Panc1 (cell line): ENCODE results near the gene PANK2. TPM values are rescaled to one million over a fixed set of nuclear protein-coding genes. Genes with fewer than 3 reads are reported as not detected.
"Not testable (repeated sequence)": the region's sequence is repeated elsewhere in the genome, so short reads cannot be mapped to it uniquely, and the experiment has no call there.

Experiments used
- ATAC-seq: fragments of 200-7000 bp; cut with Tn5 transposase; 2 replicates; pipeline ENCODE4 v1.9.1; 2020; ENCODE audit warnings: mild to moderate bottlenecking, moderate library complexity
- BruUV-seq: library from RNA; stranded (reverse); fragments of 400-500 nt; replicated peaks from 2 replicates; lab custom pipeline; 2021; lab: Mats Ljungman, UMichigan
- CTCF ChIA-PET: fragments of 300-600 bp; sonication (Branson Sonifier 250); formaldehyde crosslinking; loops from one replicate; lab custom pipeline; 2022; ENCODE audit warnings: antibody characterized with exemption; lab: Charles Lee
- POLR2A ChIA-PET: fragments of 300-600 bp; sonication (Branson Sonifier 250); formaldehyde crosslinking; loops from one replicate; lab custom pipeline; 2022; ENCODE audit warnings: antibody characterized with exemption; lab: Charles Lee
- DNase-seq: peaks from one replicate; pipeline ENCODE4 v3.0.0-alpha.2; 2010; ENCODE audit warnings: low read depth, low spot score
- H3K27ac ChIP-seq: 2 replicates; pipeline ENCODE4 v1.5.1; 2011; ENCODE audit warnings: mild to moderate bottlenecking, low read length, inconsistent platforms
- H3K27me3 ChIP-seq: fragments of 200-500 bp; sonication (Bioruptor generic); 2 replicates; pipeline ENCODE4 v1.6.0; 2014; ENCODE audit warnings: low read length, inconsistent platforms; ENCODE audit not compliant: control insufficient read depth, insufficient read depth
- H3K36me3 ChIP-seq: fragments of 200-500 bp; sonication (Bioruptor generic); 2 replicates; pipeline ENCODE4 v1.5.1; 2014; ENCODE audit warnings: inconsistent platforms, mild to moderate bottlenecking, low read length, moderate library complexity; ENCODE audit not compliant: control insufficient read depth, insufficient read depth
- H3K4me1 ChIP-seq: 2 replicates; pipeline ENCODE4 v1.5.1; 2011; ENCODE audit warnings: inconsistent platforms, mild to moderate bottlenecking, low read length, moderate library complexity; ENCODE audit not compliant: control insufficient read depth, insufficient read depth
- H3K4me3 ChIP-seq, 2 experiments: 2 replicates each; pipeline ENCODE4 v1.5.1; 2011 to 2012; ENCODE audit warnings: low read depth in 2 of 2, low read length in 2 of 2, mild to moderate bottlenecking in 2 of 2, inconsistent platforms in 1 of 2, moderate library complexity in 1 of 2
- H3K9me3 ChIP-seq: fragments of 200-500 bp; sonication (Bioruptor generic); 2 replicates; pipeline ENCODE4 v1.5.1; 2014; ENCODE audit warnings: low read depth, mild to moderate bottlenecking, inconsistent platforms, low read length, moderate library complexity; ENCODE audit not compliant: control insufficient read depth, insufficient read depth
- POLR2AphosphoS5 ChIP-seq: IDR thresholded peaks from 2 replicates; pipeline ENCODE4 v1.6.1; 2012; ENCODE audit warnings: mild to moderate bottlenecking, low read depth, low read length, moderate library complexity
- SIN3A ChIP-seq: IDR thresholded peaks from 2 replicates; pipeline ENCODE4 v1.6.1; 2012; ENCODE audit warnings: low read depth, mild to moderate bottlenecking, low read length, moderate library complexity, borderline replicate concordance; ENCODE audit not compliant: insufficient read depth
- TCF7L2 ChIP-seq: IDR thresholded peaks from 2 replicates; pipeline ENCODE4 v1.6.1; 2011; ENCODE audit warnings: mild to moderate bottlenecking, low read depth, low read length, inconsistent platforms
- in situ Hi-C: cut with HindIII; loops from 2 replicates; pipeline ENCODE4 v1.10.0; 2016; ENCODE audit warnings: low sequenced_read_pairs, low pct_unique_long_range_greater_than_20kb
- intact Hi-C: fragments of 100-400 bp; cut with micrococcal nuclease; formaldehyde crosslinking; loops from one replicate; pipeline ENCODE4 v1.10.0; 2022; ENCODE audit not compliant: unreplicated experiment
- total RNA-seq: library from RNA; stranded (reverse); gene quantifications from one replicate; pipeline ENCODE4 v1.2.1, GENCODE V29; 2021; ENCODE audit not compliant: unreplicated experiment
- TF ChIP-seq, protein P1 (sequence below): fragments of 450-650 bp; IDR thresholded peaks from 2 replicates; pipeline ENCODE4 v1.5.1; 2017; ENCODE audit warnings: mild to moderate bottlenecking
- TF ChIP-seq, protein P2 (sequence below), 2 experiments: IDR thresholded peaks; 2 replicates each; pipeline ENCODE4 v1.6.1; 2011 to 2012; ENCODE audit warnings: low read depth in 2 of 2, control low read depth in 1 of 2, low read length in 1 of 2, mild to moderate bottlenecking in 1 of 2, moderate library complexity in 1 of 2; ENCODE audit not compliant: insufficient read depth in 1 of 2

Gene PANK2
- total RNA-seq, 1 experiment from 2014 or later = 40.9 TPM

GRCh38 chr20:3904224-3904623, 15.0 kb downstream of the PANK2 start:
- DNase-seq (no peak), ATAC-seq (no peak)
- in situ Hi-C loops = no loop called here
- intact Hi-C loops = no loop called here
- CTCF ChIA-PET = no interaction called here
- no peaks in the 10 kb centered on the region for H3K9me3 ChIP-seq
- H3K4me3 ChIP-seq = no peak overlapping the region
- H3K27ac ChIP-seq = no peak overlapping the region
- no TSS peak for BruUV-seq
- TF ChIP-seq TCF7L2 = no peak
- TF ChIP-seq, protein P1, sequence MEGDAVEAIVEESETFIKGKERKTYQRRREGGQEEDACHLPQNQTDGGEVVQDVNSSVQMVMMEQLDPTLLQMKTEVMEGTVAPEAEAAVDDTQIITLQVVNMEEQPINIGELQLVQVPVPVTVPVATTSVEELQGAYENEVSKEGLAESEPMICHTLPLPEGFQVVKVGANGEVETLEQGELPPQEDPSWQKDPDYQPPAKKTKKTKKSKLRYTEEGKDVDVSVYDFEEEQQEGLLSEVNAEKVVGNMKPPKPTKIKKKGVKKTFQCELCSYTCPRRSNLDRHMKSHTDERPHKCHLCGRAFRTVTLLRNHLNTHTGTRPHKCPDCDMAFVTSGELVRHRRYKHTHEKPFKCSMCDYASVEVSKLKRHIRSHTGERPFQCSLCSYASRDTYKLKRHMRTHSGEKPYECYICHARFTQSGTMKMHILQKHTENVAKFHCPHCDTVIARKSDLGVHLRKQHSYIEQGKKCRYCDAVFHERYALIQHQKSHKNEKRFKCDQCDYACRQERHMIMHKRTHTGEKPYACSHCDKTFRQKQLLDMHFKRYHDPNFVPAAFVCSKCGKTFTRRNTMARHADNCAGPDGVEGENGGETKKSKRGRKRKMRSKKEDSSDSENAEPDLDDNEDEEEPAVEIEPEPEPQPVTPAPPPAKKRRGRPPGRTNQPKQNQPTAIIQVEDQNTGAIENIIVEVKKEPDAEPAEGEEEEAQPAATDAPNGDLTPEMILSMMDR = no peak
- no peak for TF ChIP-seq POLR2AphosphoS5
- TF ChIP-seq, protein P2, sequence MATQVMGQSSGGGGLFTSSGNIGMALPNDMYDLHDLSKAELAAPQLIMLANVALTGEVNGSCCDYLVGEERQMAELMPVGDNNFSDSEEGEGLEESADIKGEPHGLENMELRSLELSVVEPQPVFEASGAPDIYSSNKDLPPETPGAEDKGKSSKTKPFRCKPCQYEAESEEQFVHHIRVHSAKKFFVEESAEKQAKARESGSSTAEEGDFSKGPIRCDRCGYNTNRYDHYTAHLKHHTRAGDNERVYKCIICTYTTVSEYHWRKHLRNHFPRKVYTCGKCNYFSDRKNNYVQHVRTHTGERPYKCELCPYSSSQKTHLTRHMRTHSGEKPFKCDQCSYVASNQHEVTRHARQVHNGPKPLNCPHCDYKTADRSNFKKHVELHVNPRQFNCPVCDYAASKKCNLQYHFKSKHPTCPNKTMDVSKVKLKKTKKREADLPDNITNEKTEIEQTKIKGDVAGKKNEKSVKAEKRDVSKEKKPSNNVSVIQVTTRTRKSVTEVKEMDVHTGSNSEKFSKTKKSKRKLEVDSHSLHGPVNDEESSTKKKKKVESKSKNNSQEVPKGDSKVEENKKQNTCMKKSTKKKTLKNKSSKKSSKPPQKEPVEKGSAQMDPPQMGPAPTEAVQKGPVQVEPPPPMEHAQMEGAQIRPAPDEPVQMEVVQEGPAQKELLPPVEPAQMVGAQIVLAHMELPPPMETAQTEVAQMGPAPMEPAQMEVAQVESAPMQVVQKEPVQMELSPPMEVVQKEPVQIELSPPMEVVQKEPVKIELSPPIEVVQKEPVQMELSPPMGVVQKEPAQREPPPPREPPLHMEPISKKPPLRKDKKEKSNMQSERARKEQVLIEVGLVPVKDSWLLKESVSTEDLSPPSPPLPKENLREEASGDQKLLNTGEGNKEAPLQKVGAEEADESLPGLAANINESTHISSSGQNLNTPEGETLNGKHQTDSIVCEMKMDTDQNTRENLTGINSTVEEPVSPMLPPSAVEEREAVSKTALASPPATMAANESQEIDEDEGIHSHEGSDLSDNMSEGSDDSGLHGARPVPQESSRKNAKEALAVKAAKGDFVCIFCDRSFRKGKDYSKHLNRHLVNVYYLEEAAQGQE (IDR thresholded peaks at IDR 0.05; ENCODE audit: insufficient read depth in 1 of 2, low read depth in 2 of 2, low read length in 1 of 2) = no peak
- no peak for TF ChIP-seq SIN3A
- peaks cover 30% of the 10 kb centered on the region for H3K4me1 ChIP-seq
- H3K36me3 ChIP-seq = 0 out of 2 replicates have a peak, but pooled peaks cover 3% of the 10 kb centered on the region
- POLR2A ChIA-PET = no interaction called here
- H3K27me3 ChIP-seq = no peaks in the 10 kb centered on the region

GRCh38 chr20:3904857-3905256, 15.7 kb downstream of the PANK2 start:
- intact Hi-C loops (no loop called here), in situ Hi-C loops (no loop called here)
- BruUV-seq = TSS peak; percentile 24
- TF ChIP-seq POLR2AphosphoS5 (no peak), TCF7L2 (no peak), SIN3A (no peak)
- TF ChIP-seq, protein P1 = no peak
- Histone ChIP-seq H3K4me1 (peaks cover 26% of the 10 kb centered on the region), H3K9me3 (no peaks in the 10 kb centered on the region), H3K4me3 (no peak overlapping the region), H3K27ac (no peak overlapping the region), H3K36me3 (peaks cover 4% of the 10 kb centered on the region; the same call in 1 of the 2 replicates), H3K27me3 (no peaks in the 10 kb centered on the region)
- no peak for DNase-seq
- ATAC-seq = no peak
- ChIA-PET CTCF (no interaction called here), POLR2A (no interaction called here)

DNA sequence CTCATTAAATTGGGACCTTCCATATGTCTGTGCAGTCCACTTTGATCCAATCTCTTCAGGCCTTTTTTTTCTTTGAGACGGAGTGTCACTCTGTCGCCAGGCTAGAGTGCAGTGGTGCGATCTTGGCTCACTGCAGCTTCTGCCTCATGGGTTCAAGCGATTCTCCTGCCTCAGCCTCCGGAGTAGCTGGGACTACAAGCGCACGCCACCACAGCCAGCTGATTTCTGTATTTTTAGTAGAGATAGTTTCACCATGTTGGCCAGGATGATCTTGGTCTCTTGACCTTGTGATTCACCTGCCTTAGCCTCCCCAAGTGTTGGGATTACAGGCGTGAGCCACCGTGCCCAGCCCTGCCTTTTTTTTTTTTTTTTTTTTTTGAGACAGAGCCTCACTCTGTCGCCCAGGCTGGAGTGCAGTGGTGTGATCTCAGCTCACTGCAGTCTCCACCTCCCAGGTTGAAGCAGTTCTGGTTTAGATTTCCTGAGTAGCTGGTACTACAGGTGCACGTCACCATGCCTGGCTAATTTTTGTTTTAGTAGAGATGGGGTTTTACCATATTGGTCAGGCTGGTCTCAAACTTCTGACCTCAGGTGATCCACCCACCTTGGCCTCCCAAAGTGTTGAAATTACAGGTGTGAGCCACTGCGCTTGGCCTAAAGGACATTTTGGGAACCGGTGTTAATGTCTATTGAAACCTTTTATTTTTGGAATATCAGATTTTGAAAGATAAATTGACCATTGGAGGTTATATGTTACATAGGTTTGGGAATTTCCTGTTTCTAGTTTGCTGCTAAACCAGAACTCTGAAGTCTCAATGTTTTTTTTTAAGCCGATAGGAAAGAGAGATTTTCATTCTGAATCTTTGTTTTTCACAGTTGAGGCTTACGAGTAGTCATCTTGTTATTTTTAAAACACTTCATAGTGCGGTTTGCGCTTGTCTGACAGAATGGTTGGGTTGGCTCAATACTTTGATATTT, 17.8 kb downstream of the PANK2 start:
- DNase-seq, CTCF ChIA-PET, ATAC-seq, H3K27ac ChIP-seq, H3K4me1 ChIP-seq, H3K4me3 ChIP-seq, intact Hi-C loops, in situ Hi-C loops, H3K27me3 ChIP-seq, H3K9me3 ChIP-seq, BruUV-seq: not testable (repeated sequence)
- peaks cover 19% of the 10 kb centered on the region for H3K36me3 ChIP-seq
- POLR2A ChIA-PET = interaction anchor here (0.6 kb wide), 1 partner anchor 14 kb away, joined by 7 read pairs; no protein-coding TSS in a partner anchor
